Activated T-cell treated with anti-CD3 and anti-CD28 coated beads for 24 hours (primary cell): ENCODE data around the gene RPS6KA4.

Experiments used
- DNase-seq: peaks from one replicate; pipeline ENCODE4 v3.0.0-alpha.2; 2020; ENCODE audit warnings: low read depth

Gene RPS6KA4

GRCh38 chr11:64348383-64349024 lies 10.5 kb upstream of the RPS6KA4 start:
- no peak for DNase-seq

- DNase-seq = no peak
These were observed 10.0 kb upstream of the RPS6KA4 start for GRCh38 chr11:64349025-64349387.

- DNase-seq = no peak
These were observed 9.6 kb upstream of the RPS6KA4 start for GRCh38 chr11:64349404-64349803.

GRCh38 chr11:64351136-64351631 lies 7.8 kb upstream of the RPS6KA4 start:
- DNase-seq = no peak

GRCh38 chr11:64352099-64352994 lies 6.6 kb upstream of the RPS6KA4 start:
- DNase-seq = no peak

DNA sequence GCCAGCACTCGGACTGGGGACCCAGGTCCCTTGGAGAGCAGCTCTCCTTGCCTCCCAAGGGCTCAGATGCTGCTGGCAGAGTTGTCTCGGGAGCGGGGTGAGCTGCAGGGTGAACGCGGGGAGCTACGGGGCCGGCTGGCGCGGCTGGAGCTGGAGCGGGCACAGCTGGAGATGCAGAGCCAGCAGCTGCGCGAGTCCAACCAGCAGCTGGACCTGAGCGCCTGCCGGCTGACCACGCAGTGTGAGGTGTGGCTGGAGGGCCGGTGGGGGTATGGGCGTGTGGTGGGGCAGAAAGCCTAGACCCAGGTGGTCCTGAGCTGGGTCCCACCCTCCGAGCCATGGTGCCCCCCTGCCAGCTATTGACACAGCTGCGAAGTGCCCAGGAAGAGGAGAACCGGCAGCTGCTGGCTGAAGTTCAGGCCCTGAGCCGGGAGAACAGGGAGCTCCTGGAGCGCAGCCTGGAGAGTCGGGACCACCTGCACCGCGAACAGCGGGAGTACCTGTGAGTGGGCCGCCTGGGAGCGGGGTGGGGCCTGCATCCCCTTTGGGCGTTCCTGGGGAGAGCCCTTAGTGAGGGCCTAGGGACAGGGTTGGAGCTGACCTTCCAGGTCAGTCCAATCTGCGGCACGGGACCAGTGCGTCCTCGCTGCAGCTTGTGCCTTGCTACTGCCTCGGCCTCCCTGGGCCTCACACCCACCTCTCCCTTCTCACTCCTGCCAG lies 5.8 kb upstream of the RPS6KA4 start:
- DNase-seq = no peak

DNA sequence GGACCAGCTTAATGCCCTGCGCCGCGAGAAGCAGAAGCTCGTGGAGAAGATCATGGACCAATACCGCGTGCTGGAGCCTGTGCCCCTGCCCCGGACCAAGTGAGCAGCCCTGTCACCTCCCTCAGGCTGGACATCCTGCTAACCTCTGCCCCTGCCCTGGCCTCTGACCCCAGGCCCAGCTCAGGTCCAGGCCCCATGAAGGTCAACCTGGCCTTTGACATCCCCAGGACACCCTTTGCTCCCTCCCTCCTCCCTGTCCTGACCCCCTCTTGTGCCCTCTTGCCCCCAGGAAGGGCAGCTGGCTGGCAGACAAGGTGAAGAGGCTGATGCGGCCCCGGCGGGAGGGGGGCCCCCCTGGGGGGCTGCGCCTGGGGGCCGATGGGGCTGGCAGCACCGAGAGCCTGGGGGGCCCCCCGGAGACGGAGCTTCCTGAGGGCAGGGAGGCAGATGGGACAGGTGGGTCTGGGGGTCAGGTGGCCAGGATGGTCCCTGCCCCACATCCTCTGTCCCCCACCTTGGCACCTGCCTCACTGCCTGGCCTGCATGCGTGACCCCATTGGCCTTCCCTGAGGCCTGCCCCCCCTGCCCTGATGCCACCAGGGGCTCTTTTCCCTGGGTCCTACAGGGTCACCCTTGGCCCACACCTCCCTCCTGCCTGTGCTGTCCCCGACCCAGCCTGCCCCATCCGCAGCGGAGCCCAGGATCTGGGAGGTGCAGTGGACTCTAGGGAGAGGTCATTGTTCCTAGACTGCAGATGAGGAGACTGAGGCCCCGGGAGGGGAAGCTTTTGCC lies 5.1 kb upstream of the RPS6KA4 start:
- DNase-seq = no peak

DNA sequence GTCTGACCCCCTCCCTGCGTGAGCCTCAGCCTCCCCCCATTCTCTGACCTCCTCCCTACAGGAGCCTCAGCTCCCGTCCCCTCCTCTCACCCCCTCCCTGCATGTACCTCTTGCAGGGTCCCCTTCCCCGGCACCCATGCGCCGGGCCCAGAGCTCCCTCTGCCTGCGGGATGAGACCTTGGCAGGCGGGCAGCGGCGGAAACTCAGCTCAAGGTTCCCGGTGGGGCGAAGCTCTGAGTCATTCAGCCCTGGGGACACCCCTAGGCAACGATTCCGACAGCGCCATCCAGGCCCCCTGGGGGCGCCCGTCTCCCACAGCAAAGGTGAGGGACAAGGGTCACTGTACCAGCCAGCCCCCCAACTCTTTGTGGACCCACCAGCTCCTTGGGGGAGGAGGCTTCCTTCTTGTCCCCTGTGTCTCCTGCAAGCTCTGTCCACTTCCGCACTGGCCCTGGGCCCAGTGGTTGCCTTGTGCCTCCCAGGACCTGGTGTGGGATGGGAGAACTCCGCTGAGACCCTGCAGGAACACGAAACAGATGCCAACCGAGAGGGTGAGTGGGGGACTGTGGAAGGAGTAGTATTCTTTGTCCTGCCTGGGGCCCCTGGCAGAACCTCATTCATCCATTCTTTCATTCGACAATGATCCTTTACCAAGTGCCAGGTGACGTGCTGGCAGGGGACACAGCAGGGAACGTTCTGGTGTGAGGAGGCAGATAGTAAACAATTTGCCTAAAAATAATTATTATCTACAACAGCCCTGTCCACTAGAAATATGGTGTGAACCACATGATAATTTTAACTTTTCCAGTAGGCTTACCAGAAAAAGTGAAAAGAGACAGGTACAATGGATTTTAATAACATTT lies 3.7 kb upstream of the RPS6KA4 start:
- no peak for DNase-seq

- no peak for DNase-seq
These were observed 2.2 kb upstream of the RPS6KA4 start for GRCh38 chr11:64356498-64357411.

- DNase-seq = no peak
These were observed 1.5 kb upstream of the RPS6KA4 start for GRCh38 chr11:64357446-64357845.

- DNase-seq = no peak
These were observed 942 bp upstream of the RPS6KA4 start for GRCh38 chr11:64357904-64358535.

- DNase-seq = no peak
These were observed 441 bp upstream of the RPS6KA4 start for GRCh38 chr11:64358536-64358906.

DNA sequence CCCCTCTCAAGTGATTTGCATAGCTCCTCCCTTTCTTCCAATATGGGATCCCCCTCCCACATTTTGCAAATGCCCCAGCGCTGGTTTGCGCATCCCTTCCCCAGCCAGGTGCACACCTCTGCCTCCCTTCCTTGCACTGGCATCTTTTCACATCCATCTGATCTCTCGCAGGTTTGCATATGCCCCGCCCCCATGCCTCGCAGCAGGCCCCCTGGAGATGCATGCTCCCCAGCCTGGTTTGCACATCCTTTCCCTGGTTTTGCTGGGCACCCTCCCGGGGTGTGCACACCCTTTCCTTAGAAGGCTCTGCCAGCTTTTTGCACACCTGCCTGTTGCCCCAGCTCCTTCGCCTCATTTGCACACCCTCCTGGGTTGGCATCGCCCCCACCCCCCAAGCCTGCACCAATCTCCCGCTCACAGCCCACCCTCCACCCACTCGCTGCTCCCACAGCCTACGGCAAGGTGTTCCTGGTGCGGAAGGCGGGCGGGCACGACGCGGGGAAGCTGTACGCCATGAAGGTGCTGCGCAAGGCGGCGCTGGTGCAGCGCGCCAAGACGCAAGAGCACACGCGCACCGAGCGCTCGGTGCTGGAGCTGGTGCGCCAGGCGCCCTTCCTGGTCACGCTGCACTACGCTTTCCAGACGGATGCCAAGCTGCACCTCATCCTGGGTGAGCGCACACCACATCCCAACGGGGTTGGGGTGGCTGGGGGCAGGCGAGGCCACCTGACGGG lies 917 bp downstream of the RPS6KA4 start:
- DNase-seq = no peak

GRCh38 chr11:64360448-64360921 lies 1.5 kb downstream of the RPS6KA4 start:
- DNase-seq = no peak

DNA sequence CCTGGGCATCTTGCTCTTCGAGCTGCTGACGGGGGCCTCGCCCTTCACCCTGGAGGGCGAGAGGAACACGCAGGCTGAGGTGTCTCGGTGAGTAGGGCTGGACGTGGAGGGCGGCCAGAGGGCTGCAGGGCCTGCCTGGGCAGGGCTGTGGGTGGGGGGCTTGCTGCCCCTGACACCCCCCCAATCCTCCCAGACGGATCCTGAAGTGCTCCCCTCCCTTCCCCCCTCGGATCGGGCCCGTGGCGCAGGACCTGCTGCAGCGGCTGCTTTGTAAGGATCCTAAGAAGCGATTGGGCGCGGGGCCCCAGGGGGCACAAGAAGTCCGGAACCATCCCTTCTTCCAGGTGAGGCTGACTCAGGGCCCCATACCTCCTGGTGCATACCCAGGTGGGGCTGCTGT lies 2.7 kb downstream of the RPS6KA4 start:
- no peak for DNase-seq

- DNase-seq = no peak
These were observed 3.4 kb downstream of the RPS6KA4 start for GRCh38 chr11:64362339-64362738.

DNA sequence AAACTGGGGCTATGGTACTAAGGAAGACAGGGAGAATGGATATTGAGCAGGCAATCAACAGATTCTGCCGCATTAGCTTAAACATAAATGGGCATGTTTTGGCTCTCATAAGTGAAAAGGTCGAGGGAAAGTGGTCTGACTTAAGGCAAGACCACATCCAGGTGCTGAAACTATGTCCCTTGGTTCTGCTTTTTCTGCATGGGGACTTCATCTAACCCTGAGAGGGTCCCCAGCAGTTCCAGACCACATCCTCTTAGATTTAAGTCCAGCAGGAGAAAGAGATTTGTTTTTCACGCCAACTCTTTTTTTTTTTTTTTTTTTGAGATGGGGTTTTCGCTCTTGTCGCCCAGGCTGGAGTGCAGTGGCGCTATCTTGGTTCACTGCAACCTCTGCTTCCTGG lies 5.5 kb downstream of the RPS6KA4 start:
- no peak for DNase-seq

GRCh38 chr11:64364911-64365310 lies 5.9 kb downstream of the RPS6KA4 start:
- no peak for DNase-seq

DNA sequence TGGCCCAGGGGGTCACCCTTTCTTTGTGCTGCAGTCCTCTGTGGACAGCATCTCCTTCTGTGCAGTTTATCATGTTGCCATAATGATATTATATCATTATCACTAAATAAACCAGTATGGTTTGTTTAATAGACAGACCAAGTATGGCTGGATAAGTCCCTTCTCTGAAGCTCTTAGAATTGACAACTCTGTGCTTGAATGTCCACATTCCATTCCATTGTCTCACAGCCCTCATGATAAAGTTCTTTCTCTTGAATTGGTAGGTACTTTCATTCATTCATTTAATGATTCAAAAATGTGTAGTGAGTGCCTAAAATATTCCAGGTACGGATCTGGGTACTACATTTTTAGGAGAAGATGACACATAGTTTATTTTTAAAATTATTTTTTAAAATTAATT lies 7.8 kb downstream of the RPS6KA4 start:
- DNase-seq = no peak
